ENCODE results near the gene OTOG. TPM values are rescaled to one million over a fixed set of nuclear protein-coding genes. Genes with fewer than 3 reads are reported as not detected.
"Not testable (repeated sequence)": the region's sequence is repeated elsewhere in the genome, so short reads cannot be mapped to it uniquely, and the experiment has no call there.

The OTOG gene
- total RNA-seq, 1 donor from 2014 or later: not detected

DNA sequence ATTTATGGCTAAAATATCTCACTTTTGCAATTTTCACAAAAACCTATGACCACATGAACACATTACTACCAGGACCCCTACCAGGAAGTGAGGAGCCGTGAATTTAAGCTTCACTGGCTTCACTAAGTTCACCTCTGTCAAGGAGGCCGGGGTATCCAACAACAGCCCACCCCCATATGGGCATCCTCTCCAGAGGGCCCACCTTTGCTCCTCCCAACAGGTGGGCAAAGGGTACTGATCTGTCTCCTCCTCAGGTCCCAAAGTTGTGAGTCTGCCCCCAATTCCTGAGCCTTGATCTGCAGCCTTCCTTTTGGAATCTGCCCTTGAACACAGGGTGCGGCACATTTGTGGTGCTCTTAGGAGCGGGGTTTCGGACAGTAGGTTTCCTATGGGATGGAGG, 66.9 kb downstream of the OTOG start:
- no peak overlapping the region for H3K4me3 ChIP-seq
- TF ChIP-seq, protein P1, sequence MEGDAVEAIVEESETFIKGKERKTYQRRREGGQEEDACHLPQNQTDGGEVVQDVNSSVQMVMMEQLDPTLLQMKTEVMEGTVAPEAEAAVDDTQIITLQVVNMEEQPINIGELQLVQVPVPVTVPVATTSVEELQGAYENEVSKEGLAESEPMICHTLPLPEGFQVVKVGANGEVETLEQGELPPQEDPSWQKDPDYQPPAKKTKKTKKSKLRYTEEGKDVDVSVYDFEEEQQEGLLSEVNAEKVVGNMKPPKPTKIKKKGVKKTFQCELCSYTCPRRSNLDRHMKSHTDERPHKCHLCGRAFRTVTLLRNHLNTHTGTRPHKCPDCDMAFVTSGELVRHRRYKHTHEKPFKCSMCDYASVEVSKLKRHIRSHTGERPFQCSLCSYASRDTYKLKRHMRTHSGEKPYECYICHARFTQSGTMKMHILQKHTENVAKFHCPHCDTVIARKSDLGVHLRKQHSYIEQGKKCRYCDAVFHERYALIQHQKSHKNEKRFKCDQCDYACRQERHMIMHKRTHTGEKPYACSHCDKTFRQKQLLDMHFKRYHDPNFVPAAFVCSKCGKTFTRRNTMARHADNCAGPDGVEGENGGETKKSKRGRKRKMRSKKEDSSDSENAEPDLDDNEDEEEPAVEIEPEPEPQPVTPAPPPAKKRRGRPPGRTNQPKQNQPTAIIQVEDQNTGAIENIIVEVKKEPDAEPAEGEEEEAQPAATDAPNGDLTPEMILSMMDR (IDR thresholded peaks at IDR 0.05): no peak
- intact Hi-C loops (cut with DNase I): no loop called here
- H3K27me3 ChIP-seq: no peaks in the 10 kb centered on the region
- H3K9me3 ChIP-seq: no peaks in the 10 kb centered on the region
- H3K4me1 ChIP-seq: no peaks in the 10 kb centered on the region
- H3K36me3 ChIP-seq: no peaks in the 10 kb centered on the region
- no peak overlapping the region for H3K27ac ChIP-seq
- DNase-seq (ENCODE audit: low spot score in 2 of 2): no peak

DNA sequence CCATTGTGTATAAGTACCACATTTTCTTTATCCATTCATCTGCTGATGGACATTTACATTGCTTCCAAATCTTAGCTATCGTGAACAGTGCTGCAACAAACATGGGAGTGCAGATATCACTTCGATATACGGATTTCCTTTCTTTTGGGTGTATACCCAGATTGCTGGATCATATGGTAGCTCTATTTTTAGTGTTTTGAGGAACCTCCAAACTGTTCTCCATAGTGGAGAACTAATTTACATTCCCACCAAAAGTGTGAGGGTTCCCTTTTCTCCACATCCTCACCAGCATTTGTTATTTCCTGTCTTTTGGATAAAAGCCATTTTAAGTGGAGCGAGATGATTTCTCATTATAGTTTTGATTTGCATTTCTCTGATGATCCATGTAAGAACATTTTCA, 75.7 kb downstream of the OTOG start:
- intact Hi-C loops (cut with DNase I); H3K4me1 ChIP-seq; H3K27ac ChIP-seq; H3K27me3 ChIP-seq; H3K4me3 ChIP-seq; H3K36me3 ChIP-seq; DNase-seq (ENCODE audit: low spot score in 2 of 2); H3K9me3 ChIP-seq: not testable (repeated sequence)

DNA sequence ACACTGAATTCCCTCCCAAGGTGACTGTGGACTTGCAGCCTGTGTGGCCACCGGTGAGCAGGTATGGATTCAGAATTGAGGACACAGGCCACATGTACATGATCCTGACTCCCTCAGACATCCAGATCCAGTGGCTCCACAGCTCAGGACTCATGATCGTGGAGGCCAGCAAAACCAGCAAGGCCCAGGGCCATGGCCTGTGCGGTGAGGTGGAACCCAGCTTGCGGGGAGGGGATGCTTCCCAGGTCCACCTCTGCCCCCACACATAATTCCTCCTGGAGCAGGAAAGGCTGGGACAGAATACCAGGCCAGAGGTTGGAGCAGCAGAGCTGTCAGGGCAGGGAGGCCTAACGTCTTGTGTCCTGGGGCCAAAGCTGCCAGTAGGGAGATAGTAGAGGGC, 82.1 kb downstream of the OTOG start:
- H3K27me3 ChIP-seq: no peaks in the 10 kb centered on the region
- no peaks in the 10 kb centered on the region for H3K9me3 ChIP-seq
- no peak for DNase-seq (ENCODE audit: low spot score in 2 of 2)
- TF ChIP-seq, protein P1 (IDR thresholded peaks at IDR 0.05): no peak
- intact Hi-C loops (cut with DNase I): no loop called here
- no peak overlapping the region for H3K27ac ChIP-seq
- no peak overlapping the region for H3K4me3 ChIP-seq
- H3K4me1 ChIP-seq: no peaks in the 10 kb centered on the region
- H3K36me3 ChIP-seq: no peaks in the 10 kb centered on the region

DNA sequence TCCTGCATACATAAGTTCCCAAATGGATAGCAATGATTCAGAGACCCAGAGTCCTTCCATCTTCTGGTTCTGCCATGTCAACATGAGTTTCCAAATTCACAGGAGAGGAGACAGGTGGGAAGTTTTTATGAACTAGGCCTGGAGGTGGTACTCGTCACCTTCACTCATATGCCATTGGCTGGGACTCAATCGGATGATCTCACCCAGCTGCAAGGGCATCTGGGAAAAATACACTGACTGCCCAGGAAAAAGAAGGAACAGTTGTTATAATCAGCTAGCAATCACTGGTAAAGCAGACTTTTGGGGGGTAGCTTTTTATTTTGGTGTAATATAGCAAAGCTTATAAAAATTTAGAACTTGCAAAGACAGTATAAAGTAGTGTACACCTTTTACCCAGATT, 83.9 kb downstream of the OTOG start:
- Histone ChIP-seq H3K36me3 (no peaks in the 10 kb centered on the region), H3K4me3 (no peak overlapping the region), H3K27ac (no peak overlapping the region), H3K4me1 (no peaks in the 10 kb centered on the region), H3K27me3 (no peaks in the 10 kb centered on the region), H3K9me3 (no peaks in the 10 kb centered on the region)
- DNase-seq (ENCODE audit: low spot score in 2 of 2): no peak
- TF ChIP-seq, protein P1 (IDR thresholded peaks at IDR 0.05): no peak
- intact Hi-C loops (cut with DNase I): no loop called here

DNA sequence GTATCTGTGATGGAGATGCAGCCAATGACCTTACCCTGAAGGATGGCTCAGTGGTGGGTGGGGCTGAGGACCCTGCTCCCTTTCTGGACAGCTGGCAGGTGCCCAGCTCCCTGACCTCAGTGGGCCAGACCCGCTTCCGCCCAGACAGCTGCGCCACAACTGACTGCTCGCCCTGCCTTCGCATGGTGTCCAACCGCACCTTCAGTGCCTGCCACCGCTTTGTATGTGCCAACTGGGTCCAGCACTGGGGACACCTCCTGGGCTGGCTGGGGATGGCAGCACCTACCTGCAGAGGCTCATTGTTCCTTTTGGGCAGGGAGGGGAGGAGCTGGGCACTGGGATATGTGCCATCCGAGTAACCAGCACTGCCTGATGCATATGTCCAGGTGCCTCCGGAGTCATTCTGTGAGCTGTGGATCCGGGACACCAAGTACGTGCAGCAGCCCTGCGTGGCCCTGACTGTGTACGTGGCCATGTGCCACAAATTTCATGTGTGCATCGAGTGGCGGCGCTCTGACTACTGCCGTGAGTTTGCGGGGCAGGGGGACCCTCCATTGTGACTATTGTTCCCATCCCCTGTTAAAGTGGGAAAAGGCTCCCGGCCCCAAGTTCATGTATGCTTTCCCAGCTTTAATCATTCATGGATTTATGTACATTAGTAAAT, 84.8 kb downstream of the OTOG start:
- no peaks in the 10 kb centered on the region for H3K36me3 ChIP-seq
- TF ChIP-seq, protein P1 (IDR thresholded peaks at IDR 0.05): no peak
- intact Hi-C loops (cut with DNase I): no loop called here
- H3K9me3 ChIP-seq: no peaks in the 10 kb centered on the region
- H3K27ac ChIP-seq: no peak overlapping the region
- H3K4me1 ChIP-seq: no peaks in the 10 kb centered on the region
- DNase-seq (ENCODE audit: low spot score in 2 of 2): no peak
- H3K4me3 ChIP-seq: no peak overlapping the region
- no peaks in the 10 kb centered on the region for H3K27me3 ChIP-seq

DNA sequence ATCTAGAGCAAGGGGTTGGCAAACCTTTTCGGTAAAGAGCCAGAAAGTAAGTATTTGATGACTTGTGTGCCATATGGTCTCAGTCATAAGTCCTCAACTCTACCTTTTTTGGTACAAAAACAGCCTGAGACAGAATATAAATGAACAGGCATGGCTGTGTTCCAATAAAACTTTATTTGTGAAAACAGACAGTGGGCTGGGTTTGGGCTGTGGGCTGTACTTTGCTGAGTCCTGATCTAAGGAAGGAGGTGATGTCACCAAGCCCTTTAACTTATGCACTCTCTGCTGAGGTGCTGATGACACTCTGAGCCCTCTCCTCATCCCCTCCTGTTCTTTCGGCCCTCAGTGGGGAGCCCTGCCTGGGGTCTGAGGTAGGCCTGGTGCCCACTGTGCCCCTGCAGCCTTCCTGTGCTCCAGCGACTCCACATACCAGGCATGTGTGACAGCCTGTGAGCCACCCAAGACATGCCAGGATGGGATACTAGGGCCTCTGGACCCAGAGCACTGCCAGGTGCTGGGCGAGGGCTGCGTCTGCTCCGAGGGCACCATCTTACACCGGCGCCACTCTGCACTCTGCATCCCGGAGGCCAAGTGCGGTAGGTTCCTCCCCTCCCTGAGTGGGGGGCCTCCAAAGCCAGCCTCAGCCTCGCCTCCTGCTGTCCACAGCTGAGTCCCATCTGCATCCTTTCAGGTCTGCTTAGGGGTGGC, 86.4 kb downstream of the OTOG start:
- no peak for DNase-seq (ENCODE audit: low spot score in 2 of 2)
- H3K27me3 ChIP-seq: no peaks in the 10 kb centered on the region
- intact Hi-C loops (cut with DNase I): no loop called here
- H3K4me3 ChIP-seq: no peak overlapping the region
- H3K9me3 ChIP-seq: no peaks in the 10 kb centered on the region
- H3K4me1 ChIP-seq: no peaks in the 10 kb centered on the region
- no peak overlapping the region for H3K27ac ChIP-seq
- H3K36me3 ChIP-seq: no peaks in the 10 kb centered on the region
- TF ChIP-seq, protein P1 (IDR thresholded peaks at IDR 0.05): no peak

All from ascending aorta (tissue), 2 donors.